SJCRH30 (cell line): ENCODE measurements around the gene MAD1L1. TPM values are rescaled to one million over a fixed set of nuclear protein-coding genes. Genes with fewer than 3 reads are reported as not detected.
A peak's percentile ranks its signal among the peaks of the same experiment; 100 is the strongest.

Experiments
- DNase-seq, 2 experiments: peaks; one replicate each; pipeline ENCODE4 v3.0.0-alpha.2; 2015 to 2020
- H3K27ac ChIP-seq: fragments of 250-450 bp; sonication (Bioruptor Pico); 2 replicates; pipeline ENCODE4 v1.5.1; 2020; ENCODE audit warnings: mild to moderate bottlenecking, moderate library complexity
- H3K27me3 ChIP-seq: fragments of 250-450 bp; sonication (Bioruptor Pico); 2 replicates; pipeline ENCODE4 v1.5.1; 2020; ENCODE audit warnings: mild to moderate bottlenecking, moderate library complexity
- H3K36me3 ChIP-seq: fragments of 250-450 bp; sonication (Bioruptor Pico); 2 replicates; pipeline ENCODE4 v1.5.1; 2020; ENCODE audit warnings: mild to moderate bottlenecking, moderate library complexity
- H3K4me1 ChIP-seq: fragments of 250-450 bp; sonication (Bioruptor Pico); 2 replicates; pipeline ENCODE4 v1.5.1; 2020; ENCODE audit warnings: mild to moderate bottlenecking, moderate library complexity
- H3K4me3 ChIP-seq: fragments of 250-450 bp; sonication (Bioruptor Pico); 2 replicates; pipeline ENCODE4 v1.5.1; 2020; ENCODE audit warnings: mild to moderate bottlenecking, moderate library complexity
- H3K9me3 ChIP-seq: fragments of 250-450 bp; sonication (Bioruptor Pico); replicated peaks from 2 replicates; pipeline ENCODE4 v1.5.1; 2020; ENCODE audit warnings: mild to moderate bottlenecking, moderate library complexity
- total RNA-seq: library from RNA; depleted of rRNA; stranded (reverse); fragments of >200 nt; shearing (Covaris generic); gene quantifications from 2 replicates; pipeline ENCODE4 v1.2.3, GENCODE V29; 2014

MAD1L1 gene
- total RNA-seq, 1 experiment from 2014 or later: 31.5 TPM

DNA sequence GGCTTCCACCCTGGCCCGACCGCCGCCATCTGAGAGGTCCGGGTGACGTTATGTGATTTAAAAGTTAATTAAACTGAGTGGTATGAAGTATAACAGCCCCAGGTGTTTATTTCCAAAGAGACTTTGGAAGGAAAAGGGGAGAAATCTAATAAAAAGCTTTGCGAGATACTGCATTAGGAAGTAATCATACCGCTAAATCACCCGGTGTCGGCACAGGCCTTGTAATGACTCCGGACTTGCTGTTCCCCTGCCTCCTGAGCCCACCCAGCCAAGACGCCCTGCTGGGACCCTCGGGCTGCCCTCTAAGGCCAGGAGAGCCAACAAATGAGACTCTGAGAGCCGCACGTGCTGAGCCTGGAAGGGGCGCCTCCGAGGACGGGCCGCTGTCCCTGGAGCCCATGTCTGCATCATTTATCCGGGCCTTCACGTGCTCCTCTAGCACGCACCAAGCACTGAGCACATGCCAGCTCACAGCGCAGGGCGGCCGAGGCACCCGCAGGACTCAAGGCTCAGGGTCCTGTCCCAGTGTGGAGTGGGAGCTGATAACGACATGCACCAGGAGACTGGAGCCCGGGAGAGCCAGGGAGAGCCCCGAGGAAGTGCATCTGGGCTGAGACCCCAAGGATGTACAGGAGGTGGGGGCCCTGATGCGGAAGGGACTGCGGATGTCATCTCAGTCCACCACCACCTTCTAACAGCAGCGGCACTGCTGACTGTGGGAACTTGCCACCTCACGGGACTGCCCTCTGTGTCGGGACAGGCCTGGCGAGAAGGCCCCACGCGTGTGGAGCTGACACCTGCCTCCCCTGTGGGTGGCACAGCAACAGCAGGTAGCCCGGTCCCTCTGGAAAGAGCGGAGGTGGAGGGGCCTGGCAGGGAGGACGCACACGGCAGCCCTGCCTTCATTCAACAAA, 380.0 kb downstream of the MAD1L1 start:
- no peaks in the 10 kb centered on the region for H3K9me3 ChIP-seq
- no peaks in the 10 kb centered on the region for H3K27me3 ChIP-seq
- no peaks in the 10 kb centered on the region for H3K36me3 ChIP-seq
- DNase-seq: no peak
- peak overlapping the region; percentile 91 for H3K27ac ChIP-seq
- H3K4me3 ChIP-seq: peak overlapping the region; percentile 48
- H3K4me1 ChIP-seq: peaks cover 10% of the 10 kb centered on the region

DNA sequence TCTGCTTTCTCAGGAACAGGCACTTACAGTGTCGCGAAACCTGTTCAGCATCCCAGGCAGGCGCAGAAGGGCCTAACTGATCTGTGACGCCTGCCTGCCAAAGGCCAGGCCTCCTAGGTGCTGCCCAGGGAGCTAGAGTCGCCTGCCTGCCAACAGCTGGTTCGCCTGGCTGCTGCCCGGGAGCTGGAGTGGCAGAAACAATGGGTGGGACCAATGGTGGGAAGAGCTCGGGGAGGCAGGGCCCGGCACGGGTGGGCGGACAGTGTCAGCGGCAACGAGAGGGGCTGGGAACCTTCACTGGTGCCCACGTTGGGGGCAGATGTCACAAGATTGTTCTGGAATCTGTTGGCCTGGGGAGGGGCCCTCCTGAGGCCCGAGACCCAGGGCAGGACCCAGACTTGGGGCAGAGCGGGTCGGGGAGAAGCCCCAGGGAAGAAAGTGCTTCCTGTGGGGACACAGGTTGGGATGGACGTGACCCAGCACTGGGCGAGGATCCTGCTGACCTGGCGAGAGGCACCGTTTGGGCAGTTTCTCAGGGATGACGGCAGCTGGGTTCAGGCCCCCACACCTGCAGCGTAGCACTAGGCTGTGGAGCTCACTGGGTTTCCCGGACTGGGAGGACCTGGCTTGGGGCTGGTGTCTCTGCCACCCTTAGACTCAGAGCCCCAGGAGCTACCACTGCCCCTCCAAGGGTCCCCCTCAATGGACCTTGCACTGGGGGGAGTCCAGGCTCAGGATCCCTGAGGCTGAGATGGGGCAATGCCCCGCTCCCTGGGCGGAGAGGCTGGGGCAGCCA, 380.8 kb downstream of the MAD1L1 start:
- H3K4me3 ChIP-seq: no peak overlapping the region
- H3K27me3 ChIP-seq: no peaks in the 10 kb centered on the region
- H3K9me3 ChIP-seq: no peaks in the 10 kb centered on the region
- H3K4me1 ChIP-seq: peaks cover 10% of the 10 kb centered on the region
- no peak overlapping the region for H3K27ac ChIP-seq
- H3K36me3 ChIP-seq: no peaks in the 10 kb centered on the region
- DNase-seq: no peak

DNA sequence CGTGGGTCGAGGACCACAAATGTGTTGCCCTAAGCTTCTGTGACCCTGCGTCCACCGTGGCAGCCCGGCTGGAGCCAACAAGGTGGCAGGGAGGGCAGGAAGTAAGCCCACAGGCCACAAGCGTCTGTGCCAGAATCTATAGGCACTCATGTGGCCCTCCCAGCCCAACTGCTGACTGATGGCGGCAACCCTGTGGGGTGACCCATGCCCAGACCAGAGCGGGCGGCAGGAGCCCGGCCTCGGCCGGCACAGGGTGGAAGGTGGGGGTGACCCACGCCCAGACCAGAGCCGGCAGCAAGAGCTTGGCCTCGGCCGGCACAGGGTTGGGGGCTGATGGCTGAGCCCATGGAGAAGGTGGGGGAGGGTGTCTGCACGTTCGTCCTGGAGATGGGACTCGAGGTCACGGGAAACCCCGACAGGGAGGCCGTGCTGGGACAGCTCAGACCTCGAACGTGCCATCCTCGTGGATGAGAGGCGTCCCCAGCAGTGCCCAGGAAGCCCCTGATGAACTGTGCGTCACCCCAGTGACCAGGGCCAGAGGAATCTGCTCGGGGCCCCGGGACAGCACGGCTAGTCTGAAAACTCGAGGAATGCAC, 381.7 kb downstream of the MAD1L1 start:
- Histone ChIP-seq H3K4me3 (no peak overlapping the region), H3K27me3 (no peaks in the 10 kb centered on the region), H3K9me3 (no peaks in the 10 kb centered on the region), H3K4me1 (peaks cover 10% of the 10 kb centered on the region), H3K27ac (no peak overlapping the region), H3K36me3 (no peaks in the 10 kb centered on the region)
- no peak for DNase-seq

DNA sequence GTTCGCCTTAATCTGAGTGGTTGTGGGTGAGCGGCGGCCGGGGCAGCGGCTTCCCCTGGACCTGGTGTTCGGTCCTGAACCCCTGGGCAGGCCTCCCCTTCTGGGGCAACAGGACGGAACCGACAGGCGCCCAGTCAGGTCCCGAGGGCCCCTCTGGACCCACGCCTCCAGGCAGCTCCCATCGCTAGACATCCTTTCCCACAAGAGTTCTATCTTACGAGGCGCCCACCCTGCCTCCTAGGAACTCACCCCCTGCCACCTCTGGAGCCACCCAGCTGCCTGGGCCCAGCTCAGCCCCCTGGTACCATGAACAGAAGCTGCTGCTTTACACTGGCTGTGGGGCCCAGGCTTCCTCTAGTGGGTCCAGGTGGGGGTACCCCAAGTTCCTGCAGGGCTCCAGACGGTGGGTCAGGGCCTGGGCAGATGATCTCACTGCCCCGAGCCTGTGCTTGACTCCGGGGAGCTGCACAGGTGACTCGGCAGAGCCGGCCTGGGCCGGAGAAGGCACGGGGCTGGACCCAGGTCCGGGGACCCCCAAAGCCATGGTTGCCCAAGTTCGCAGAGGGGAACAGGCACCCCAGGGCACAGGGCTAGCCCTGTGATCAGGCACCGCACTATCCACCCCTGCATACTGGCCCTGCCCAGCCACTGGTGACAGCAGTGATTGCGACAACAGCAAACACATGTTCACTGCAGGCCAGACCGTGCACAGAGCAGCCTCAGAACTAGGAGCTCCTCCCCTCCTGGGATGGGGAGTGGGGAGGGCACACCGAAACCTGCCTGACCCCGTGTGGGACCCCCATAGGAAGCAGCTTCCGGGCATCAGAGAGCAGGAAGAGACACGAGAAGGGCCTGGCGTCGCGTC, 382.4 kb downstream of the MAD1L1 start:
- DNase-seq: no peak
- Histone ChIP-seq H3K36me3 (no peaks in the 10 kb centered on the region), H3K4me1 (peaks cover 10% of the 10 kb centered on the region), H3K4me3 (no peak overlapping the region), H3K9me3 (no peaks in the 10 kb centered on the region), H3K27me3 (no peaks in the 10 kb centered on the region), H3K27ac (no peak overlapping the region)

DNA sequence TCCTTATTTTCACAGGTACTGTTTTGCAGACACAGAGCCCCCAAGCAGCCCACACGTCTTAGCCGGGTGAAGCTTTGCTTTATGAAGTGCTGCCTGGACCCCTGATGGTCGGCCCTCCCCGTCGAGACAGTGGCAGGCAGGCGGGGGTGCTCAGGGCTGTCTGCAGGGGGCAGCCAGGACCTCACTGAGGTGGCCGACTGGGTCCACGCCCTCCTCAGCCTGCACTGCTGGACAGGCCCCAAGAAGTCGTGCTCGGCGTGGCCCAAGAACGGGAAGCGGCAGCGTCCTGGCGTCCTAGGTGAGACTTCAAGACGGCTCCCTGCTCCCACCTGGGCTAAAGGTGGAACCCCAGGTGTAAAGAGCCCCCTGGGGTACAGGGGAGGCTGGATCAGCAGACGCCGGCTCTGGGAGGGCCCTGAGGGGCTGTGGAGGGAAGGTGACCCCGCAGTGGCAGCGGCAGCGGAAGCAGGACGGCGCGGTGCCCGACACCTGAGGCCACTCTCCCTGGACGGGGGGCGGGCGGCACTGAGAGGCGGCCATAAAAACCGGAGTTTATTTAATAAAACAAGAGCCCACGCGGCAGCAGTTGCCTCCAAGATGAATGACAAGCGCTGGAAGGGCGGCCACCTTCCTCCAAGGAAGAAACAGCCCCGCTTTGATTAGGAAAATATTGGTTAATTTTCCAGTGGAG, 383.2 kb downstream of the MAD1L1 start:
- no peaks in the 10 kb centered on the region for H3K36me3 ChIP-seq
- H3K4me3 ChIP-seq: no peak overlapping the region
- H3K4me1 ChIP-seq: peaks cover 14% of the 10 kb centered on the region
- no peak overlapping the region for H3K27ac ChIP-seq
- no peaks in the 10 kb centered on the region for H3K27me3 ChIP-seq
- H3K9me3 ChIP-seq: no peaks in the 10 kb centered on the region
- no peak for DNase-seq

DNA sequence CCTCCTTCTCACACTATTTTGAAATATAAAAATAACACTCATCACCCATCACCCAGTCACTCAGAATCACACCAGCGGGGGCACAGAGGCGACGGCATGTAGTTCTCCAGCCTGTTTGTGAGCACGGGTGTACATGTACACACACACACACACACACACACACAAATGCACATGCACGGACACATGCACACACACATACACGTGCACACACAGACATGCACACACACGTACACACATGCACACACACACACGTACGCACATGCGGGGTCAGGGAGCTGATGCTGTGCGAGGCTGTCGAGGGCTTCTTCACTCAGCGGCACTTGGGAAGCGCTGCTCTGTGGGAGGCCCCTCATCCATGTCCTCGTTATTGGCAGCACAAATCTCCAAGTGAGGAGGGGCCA, 383.8 kb downstream of the MAD1L1 start:
- H3K4me1 ChIP-seq: peaks cover 17% of the 10 kb centered on the region
- H3K9me3 ChIP-seq: no peaks in the 10 kb centered on the region
- H3K27ac ChIP-seq: no peak overlapping the region

DNA sequence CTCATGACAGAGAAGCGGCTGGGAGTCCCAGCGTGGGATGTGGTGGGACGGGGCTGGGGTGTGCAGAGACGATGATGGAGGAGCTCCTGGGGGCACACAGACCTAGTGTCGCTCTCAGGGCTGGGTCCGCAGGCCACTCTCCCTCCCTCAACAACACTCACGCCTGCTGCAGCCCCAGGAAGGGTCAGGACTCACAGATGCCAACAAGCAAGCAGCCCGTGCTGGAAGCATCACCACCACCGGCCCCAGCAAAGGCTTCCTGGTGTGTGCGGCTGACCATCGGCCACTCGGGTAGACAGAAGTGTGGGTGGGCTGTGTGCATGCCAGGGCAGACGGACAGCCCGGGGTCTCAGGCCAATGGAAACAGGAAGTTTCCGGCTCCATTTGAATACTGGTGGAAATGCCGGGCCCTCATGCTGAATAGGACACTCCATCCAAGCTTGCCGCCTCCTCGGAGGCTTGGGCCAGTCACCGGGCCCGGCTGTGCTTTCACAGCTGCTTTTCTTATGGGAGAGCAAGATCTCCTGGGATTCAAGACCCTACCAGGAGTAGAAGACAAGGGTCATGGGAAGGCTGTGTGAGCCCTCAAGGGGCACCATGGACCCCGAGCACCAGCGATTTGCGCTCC, 384.6 kb downstream of the MAD1L1 start:
- peak in 1 of 2 experiments; percentile 0 for DNase-seq
- Histone ChIP-seq H3K4me3 (no peak overlapping the region), H3K27ac (no peak overlapping the region), H3K9me3 (no peaks in the 10 kb centered on the region), H3K36me3 (no peaks in the 10 kb centered on the region), H3K4me1 (peaks cover 19% of the 10 kb centered on the region), H3K27me3 (no peaks in the 10 kb centered on the region)

More for the DNA sequence above, 383.8 kb downstream of the MAD1L1 start:
- H3K4me3 ChIP-seq: no peak overlapping the region
- H3K36me3 ChIP-seq: no peaks in the 10 kb centered on the region
- no peak for DNase-seq
- H3K27me3 ChIP-seq: no peaks in the 10 kb centered on the region

DNA sequence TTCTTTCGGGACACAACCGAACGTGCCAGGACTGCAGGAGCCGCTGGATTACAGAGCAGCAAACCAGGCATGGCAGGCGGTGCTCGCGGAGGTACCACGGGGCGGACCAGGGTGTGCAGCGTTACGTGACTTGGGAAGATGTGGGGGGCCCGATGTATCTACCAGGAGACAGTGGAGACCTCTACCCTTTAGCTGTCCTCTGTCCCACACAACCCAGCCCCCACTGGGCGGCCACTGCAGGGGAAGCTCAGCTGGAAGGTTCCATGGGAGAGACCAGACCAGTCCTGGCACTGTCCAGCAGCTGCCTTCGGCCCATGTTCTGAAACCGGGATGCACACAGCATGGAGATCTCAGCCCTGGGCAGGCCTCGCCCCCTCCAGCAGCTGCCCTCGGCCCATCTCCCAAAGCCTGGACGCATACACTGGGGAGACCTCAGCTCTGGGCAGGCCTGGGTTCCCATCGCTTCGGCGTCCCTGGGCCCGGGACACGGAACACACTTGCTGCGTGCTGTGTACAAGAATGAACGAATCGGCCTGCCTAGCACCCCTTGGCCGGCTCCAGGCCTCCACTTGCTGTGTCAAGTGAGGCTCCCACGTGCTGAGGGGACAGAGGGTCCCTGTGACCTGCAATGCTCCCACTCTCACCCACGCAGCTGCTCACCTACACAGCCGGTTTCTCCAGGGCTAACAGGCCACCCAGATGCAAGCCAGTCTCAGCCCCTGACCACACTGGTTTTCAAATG, 385.3 kb downstream of the MAD1L1 start:
- no peak overlapping the region for H3K27ac ChIP-seq
- no peaks in the 10 kb centered on the region for H3K36me3 ChIP-seq
- H3K9me3 ChIP-seq: no peaks in the 10 kb centered on the region
- peak in 1 of 2 experiments; percentile 1 for DNase-seq
- H3K4me3 ChIP-seq: no peak overlapping the region
- H3K4me1 ChIP-seq: peaks cover 23% of the 10 kb centered on the region
- H3K27me3 ChIP-seq: no peaks in the 10 kb centered on the region

DNA sequence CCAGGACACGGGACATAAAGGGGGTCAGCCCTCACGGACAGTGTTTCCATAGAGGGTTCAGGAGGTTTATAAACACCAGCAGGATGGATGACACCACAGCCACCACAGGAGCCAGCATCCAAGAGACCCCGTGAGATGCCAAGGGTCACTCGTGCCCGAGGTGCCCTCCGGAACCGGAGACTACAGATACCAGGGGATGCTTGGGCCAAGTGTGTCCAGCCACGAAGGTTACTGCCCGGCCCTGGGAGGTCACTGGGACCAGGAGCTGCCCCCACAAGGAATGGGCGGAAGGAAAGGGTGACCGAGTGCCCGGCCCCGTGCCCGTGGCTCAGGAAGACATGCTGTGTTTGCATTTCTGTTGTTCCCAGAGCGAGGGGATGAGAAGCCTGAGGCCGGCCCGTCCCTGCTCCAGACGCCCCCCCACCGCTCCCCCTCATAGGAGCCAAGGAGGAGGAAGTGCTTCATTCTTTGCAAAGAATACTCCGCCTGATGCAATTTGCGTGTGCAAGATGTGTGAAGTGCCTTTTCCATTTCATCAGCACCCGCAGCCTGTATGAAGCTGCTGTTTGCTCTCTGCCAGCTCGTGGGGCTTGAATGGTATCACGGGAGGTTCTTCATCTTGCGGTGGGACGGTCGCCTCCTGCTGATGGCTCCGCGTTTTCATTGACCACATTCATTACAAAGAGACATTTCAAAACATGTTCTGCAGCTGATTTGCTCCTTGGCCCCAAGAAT, 386.2 kb downstream of the MAD1L1 start:
- H3K27ac ChIP-seq: no peak overlapping the region
- peaks cover 27% of the 10 kb centered on the region for H3K4me1 ChIP-seq

DNA sequence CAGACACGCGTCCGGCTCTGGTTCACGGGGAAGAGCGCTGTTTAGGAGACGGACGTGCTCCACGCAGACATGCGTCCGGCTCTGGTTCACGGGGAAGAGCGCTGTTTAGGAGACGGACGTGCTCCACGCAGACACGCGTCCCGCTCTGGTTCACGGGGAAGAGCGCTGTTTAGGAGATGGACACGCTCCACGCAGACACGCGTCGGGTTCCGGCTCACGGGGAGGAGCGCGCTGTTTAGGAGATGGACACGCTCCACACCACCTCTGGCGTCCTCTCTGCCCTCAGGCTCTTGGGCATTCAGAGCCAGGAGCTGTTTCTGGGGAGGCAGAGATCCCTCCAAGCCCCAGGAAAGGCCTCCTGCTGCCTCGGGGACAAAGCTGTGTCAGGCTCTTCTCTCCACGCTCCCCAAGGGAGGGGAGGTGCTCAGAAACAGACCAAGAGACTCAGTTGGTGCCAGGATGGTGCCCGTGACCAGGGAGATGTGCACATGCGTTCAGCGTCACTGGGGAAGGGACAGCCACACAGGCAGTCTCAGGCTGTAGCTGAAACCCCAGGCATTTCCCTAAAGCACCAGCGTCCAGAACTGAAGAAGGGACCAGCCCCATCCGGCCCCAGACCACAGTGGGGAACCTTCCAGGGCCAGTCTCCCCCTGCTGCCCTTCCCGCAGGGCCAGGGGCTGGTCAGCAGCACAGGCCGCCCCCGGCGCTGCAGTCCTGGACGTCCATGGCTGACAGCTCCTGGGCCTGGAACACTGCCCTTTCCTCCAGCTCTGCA, 387.0 kb downstream of the MAD1L1 start:
- H3K4me3 ChIP-seq: no peak overlapping the region
- H3K36me3 ChIP-seq: no peaks in the 10 kb centered on the region
- DNase-seq: peak in 1 of 2 experiments; percentile 0
- H3K9me3 ChIP-seq: no peaks in the 10 kb centered on the region
- H3K27me3 ChIP-seq: no peaks in the 10 kb centered on the region
- H3K4me1 ChIP-seq: peaks cover 27% of the 10 kb centered on the region
- no peak overlapping the region for H3K27ac ChIP-seq

More for the DNA sequence above, 386.2 kb downstream of the MAD1L1 start:
- Histone ChIP-seq H3K27me3 (no peaks in the 10 kb centered on the region), H3K4me3 (no peak overlapping the region), H3K36me3 (no peaks in the 10 kb centered on the region), H3K9me3 (no peaks in the 10 kb centered on the region)
- DNase-seq: no peak

DNA sequence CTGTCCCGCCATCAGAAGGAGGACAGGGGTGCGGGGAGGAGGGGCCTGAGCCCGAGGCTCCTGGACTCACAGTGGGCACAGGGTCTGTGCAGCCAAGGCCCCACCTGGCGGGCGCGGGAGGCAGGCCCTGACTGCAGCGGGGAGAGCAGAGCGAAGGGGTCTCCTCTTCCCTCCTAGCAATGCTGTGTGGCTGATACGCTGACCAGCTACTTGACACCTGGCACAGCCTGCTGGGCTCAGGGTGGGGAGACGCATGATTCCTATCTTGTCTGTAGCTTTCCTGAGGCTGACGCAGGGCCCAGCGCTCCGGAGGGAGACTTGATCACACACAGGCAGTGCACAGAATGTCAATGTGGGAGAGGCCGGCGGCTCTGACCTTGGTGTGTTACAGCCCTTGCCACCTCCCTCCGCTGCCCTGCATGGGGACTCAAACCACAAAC, 387.8 kb downstream of the MAD1L1 start:
- H3K9me3 ChIP-seq: no peaks in the 10 kb centered on the region
- peak overlapping the region; percentile 100 for H3K27ac ChIP-seq
- H3K4me3 ChIP-seq: no peak overlapping the region
- DNase-seq: peak in 1 of 2 experiments; percentile 1
- H3K4me1 ChIP-seq: peaks cover 27% of the 10 kb centered on the region
- no peaks in the 10 kb centered on the region for H3K27me3 ChIP-seq
- no peaks in the 10 kb centered on the region for H3K36me3 ChIP-seq
